ENCODE data around the gene ANK2. TPM values are rescaled to one million over a fixed set of nuclear protein-coding genes. Genes with fewer than 3 reads are reported as not detected.

The ANK2 gene
- total RNA-seq, 1 donor from 2014 or later: 58.3 TPM

- Mint-ChIP-seq H3K27ac (ENCODE audit: unreplicated experiment) (no peak overlapping the region), H3K36me3 (ENCODE audit: low read depth) (peaks cover 24% of the 10 kb centered on the region), H3K4me1 (no peaks in the 10 kb centered on the region), H3K9me3 (no peaks in the 10 kb centered on the region), H3K27me3 (ENCODE audit: low read depth) (no peaks in the 10 kb centered on the region), H3K4me3 (no peak overlapping the region)
- no peak for DNase-seq (ENCODE audit: low read depth, low spot score)
- no peak for TF ChIP-seq CTCF (conservative IDR thresholded peaks at IDR 0.05)
These were observed 290.0 kb downstream of the ANK2 start for GRCh38 chr4:113339430-113339813.

- TF ChIP-seq CTCF (conservative IDR thresholded peaks at IDR 0.05): no peak
- H3K27ac Mint-ChIP-seq (ENCODE audit: unreplicated experiment): no peak overlapping the region
- peaks cover 25% of the 10 kb centered on the region for H3K36me3 Mint-ChIP-seq (ENCODE audit: low read depth)
- no peaks in the 10 kb centered on the region for H3K9me3 Mint-ChIP-seq
- H3K27me3 Mint-ChIP-seq (ENCODE audit: low read depth): no peaks in the 10 kb centered on the region
- no peak overlapping the region for H3K4me3 Mint-ChIP-seq
- DNase-seq (ENCODE audit: low read depth, low spot score): no peak
- no peaks in the 10 kb centered on the region for H3K4me1 Mint-ChIP-seq
These were observed 294.6 kb downstream of the ANK2 start for GRCh38 chr4:113344100-113344499.

GRCh38 chr4:113347245-113347644 lies 297.8 kb downstream of the ANK2 start:
- Mint-ChIP-seq H3K27me3 (ENCODE audit: low read depth) (no peaks in the 10 kb centered on the region), H3K27ac (ENCODE audit: unreplicated experiment) (no peak overlapping the region), H3K4me3 (no peak overlapping the region), H3K4me1 (no peaks in the 10 kb centered on the region), H3K36me3 (ENCODE audit: low read depth) (peaks cover 13% of the 10 kb centered on the region), H3K9me3 (no peaks in the 10 kb centered on the region)
- no peak for DNase-seq (ENCODE audit: low read depth, low spot score)
- TF ChIP-seq CTCF (conservative IDR thresholded peaks at IDR 0.05): no peak

GRCh38 chr4:113349430-113349829 lies 300.0 kb downstream of the ANK2 start:
- Mint-ChIP-seq H3K36me3 (ENCODE audit: low read depth) (peaks cover 19% of the 10 kb centered on the region), H3K4me1 (no peaks in the 10 kb centered on the region), H3K27ac (ENCODE audit: unreplicated experiment) (no peak overlapping the region), H3K9me3 (peaks cover under 1% of the 10 kb centered on the region), H3K4me3 (no peak overlapping the region), H3K27me3 (ENCODE audit: low read depth) (no peaks in the 10 kb centered on the region)
- no peak for DNase-seq (ENCODE audit: low read depth, low spot score)
- no peak for TF ChIP-seq CTCF (conservative IDR thresholded peaks at IDR 0.05)

GRCh38 chr4:113350576-113350975 lies 301.1 kb downstream of the ANK2 start:
- Mint-ChIP-seq H3K27ac (ENCODE audit: unreplicated experiment) (no peak overlapping the region), H3K27me3 (ENCODE audit: low read depth) (no peaks in the 10 kb centered on the region)

More at GRCh38 chr4:113350576-113350975, 301.1 kb downstream of the ANK2 start:
- Mint-ChIP-seq H3K4me3 (no peak overlapping the region), H3K9me3 (peaks cover 8% of the 10 kb centered on the region), H3K4me1 (no peaks in the 10 kb centered on the region), H3K36me3 (ENCODE audit: low read depth) (peaks cover 27% of the 10 kb centered on the region)
- TF ChIP-seq CTCF (conservative IDR thresholded peaks at IDR 0.05): no peak
- DNase-seq (ENCODE audit: low read depth, low spot score): no peak
